Loucy (cell line): Measurements from ENCODE around the gene SYTL1.

Experiments used
- EZH2phosphoT487 ChIP-seq: fragments of 200-600 bp; IDR thresholded peaks from 2 replicates; pipeline ENCODE4 v1.6.1; 2018; ENCODE audit warnings: antibody characterized with exemption, mild to moderate bottlenecking, moderate library complexity, borderline replicate concordance
- TF ChIP-seq, protein P1 (sequence below): fragments of 200-600 bp; sonication (generic); conservative IDR thresholded peaks from 2 replicates; pipeline ENCODE4 v1.5.1; 2014; ENCODE audit warnings: mild to moderate bottlenecking, antibody characterized with exemption, low read length

DNA sequence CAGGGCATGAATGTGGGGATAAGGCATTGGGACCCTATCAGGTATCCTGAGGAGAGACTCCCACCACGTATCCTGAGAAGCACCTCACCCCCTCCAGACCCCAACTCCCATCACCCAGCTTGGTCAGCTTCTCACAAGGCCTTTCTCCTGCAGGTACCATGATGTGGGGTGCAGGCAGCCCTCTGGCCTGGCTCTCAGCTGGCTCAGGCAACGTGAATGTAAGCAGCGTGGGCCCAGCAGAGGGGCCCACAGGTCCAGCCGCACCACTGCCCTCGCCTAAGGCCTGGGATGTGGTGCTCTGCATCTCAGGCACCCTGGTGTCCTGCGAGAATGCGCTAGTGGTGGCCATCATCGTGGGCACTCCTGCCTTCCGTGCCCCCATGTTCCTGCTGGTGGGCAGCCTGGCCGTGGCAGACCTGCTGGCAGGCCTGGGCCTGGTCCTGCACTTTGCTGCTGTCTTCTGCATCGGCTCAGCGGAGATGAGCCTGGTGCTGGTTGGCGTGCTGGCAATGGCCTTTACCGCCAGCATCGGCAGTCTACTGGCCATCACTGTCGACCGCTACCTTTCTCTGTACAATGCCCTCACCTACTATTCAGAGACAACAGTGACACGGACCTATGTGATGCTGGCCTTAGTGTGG lies 51.9 kb downstream of the SYTL1 start:
- TF ChIP-seq, protein P1, sequence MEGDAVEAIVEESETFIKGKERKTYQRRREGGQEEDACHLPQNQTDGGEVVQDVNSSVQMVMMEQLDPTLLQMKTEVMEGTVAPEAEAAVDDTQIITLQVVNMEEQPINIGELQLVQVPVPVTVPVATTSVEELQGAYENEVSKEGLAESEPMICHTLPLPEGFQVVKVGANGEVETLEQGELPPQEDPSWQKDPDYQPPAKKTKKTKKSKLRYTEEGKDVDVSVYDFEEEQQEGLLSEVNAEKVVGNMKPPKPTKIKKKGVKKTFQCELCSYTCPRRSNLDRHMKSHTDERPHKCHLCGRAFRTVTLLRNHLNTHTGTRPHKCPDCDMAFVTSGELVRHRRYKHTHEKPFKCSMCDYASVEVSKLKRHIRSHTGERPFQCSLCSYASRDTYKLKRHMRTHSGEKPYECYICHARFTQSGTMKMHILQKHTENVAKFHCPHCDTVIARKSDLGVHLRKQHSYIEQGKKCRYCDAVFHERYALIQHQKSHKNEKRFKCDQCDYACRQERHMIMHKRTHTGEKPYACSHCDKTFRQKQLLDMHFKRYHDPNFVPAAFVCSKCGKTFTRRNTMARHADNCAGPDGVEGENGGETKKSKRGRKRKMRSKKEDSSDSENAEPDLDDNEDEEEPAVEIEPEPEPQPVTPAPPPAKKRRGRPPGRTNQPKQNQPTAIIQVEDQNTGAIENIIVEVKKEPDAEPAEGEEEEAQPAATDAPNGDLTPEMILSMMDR: no peak
- TF ChIP-seq EZH2phosphoT487: no peak
